ENCODE results near the gene DRC7.

DRC7 gene

DNA sequence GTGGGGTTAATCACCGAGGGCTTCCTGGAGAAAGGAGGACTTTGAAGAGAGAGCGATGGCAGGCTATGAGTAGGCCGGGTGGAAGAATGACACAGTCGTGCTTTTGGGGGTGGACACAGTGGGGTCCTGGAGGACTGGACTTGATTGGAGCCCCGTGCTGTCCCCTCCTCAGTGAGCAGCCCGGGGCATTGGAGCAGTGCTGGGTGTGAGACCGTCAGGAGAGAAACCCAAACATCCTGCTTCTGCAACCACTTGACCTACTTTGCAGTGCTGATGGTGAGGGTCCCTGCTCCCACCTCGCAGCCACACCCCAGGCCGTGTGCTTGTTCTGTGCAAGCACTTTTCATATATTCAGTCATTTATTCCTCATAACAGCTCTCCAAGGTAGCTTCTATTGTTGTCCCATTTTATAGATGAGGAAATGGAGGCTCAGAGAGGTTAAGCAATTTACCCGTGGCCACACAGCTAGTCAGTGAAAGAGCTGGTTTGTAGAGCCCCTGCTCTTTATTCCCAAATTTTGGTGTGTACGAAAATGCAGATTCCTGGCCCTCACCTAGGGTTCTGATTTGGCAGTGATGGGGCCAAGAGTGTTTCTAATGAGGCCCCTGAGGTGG lies 38.2 kb upstream of the DRC7 start:
- TF ChIP-seq FOXP2 (optimal IDR thresholded peaks at IDR 0.05; ENCODE audit: borderline replicate concordance, extremely low read depth, extremely low read length, insufficient read depth) (no peak), POLR2AphosphoS5 (IDR thresholded peaks at IDR 0.05; ENCODE audit: low read depth, low read length) (no peak), TAF1 (IDR thresholded peaks at IDR 0.05; ENCODE audit: borderline replicate concordance, insufficient read depth, low read length) (no peak)

DNA sequence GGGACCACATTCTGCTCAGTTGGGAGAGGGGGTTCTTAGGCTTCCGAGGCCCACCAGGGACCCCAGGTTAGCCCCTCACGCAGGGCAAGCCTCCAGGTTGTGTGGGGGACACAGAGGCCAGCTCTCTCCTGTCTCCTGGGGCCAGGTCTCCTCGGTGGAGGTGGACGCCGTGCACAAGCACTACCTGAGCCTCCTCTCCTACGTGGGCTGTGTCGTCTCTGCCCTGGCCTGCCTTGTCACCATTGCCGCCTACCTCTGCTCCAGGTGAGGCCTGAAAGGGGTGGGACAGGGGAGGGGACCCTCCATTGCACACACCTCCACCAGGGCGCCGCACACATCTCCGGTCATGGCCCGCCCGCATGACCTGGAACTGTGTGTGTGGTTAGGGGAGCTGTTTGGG lies 37.4 kb upstream of the DRC7 start:
- TF ChIP-seq FOXP2 (optimal IDR thresholded peaks at IDR 0.05; ENCODE audit: borderline replicate concordance, extremely low read depth, extremely low read length, insufficient read depth) = no peak
- TF ChIP-seq, protein P1, sequence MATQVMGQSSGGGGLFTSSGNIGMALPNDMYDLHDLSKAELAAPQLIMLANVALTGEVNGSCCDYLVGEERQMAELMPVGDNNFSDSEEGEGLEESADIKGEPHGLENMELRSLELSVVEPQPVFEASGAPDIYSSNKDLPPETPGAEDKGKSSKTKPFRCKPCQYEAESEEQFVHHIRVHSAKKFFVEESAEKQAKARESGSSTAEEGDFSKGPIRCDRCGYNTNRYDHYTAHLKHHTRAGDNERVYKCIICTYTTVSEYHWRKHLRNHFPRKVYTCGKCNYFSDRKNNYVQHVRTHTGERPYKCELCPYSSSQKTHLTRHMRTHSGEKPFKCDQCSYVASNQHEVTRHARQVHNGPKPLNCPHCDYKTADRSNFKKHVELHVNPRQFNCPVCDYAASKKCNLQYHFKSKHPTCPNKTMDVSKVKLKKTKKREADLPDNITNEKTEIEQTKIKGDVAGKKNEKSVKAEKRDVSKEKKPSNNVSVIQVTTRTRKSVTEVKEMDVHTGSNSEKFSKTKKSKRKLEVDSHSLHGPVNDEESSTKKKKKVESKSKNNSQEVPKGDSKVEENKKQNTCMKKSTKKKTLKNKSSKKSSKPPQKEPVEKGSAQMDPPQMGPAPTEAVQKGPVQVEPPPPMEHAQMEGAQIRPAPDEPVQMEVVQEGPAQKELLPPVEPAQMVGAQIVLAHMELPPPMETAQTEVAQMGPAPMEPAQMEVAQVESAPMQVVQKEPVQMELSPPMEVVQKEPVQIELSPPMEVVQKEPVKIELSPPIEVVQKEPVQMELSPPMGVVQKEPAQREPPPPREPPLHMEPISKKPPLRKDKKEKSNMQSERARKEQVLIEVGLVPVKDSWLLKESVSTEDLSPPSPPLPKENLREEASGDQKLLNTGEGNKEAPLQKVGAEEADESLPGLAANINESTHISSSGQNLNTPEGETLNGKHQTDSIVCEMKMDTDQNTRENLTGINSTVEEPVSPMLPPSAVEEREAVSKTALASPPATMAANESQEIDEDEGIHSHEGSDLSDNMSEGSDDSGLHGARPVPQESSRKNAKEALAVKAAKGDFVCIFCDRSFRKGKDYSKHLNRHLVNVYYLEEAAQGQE (IDR thresholded peaks at IDR 0.05; ENCODE audit: insufficient read depth in 1 of 2, low read depth in 2 of 2, low read length in 2 of 2) = no peak
- no peak for TF ChIP-seq POLR2AphosphoS5 (IDR thresholded peaks at IDR 0.05; ENCODE audit: low read depth, low read length)
- no peak for TF ChIP-seq SIN3A (IDR thresholded peaks at IDR 0.05; ENCODE audit: borderline replicate concordance, insufficient read depth, low read length)
- no peak for TF ChIP-seq TAF1 (IDR thresholded peaks at IDR 0.05; ENCODE audit: borderline replicate concordance, insufficient read depth, low read length)

DNA sequence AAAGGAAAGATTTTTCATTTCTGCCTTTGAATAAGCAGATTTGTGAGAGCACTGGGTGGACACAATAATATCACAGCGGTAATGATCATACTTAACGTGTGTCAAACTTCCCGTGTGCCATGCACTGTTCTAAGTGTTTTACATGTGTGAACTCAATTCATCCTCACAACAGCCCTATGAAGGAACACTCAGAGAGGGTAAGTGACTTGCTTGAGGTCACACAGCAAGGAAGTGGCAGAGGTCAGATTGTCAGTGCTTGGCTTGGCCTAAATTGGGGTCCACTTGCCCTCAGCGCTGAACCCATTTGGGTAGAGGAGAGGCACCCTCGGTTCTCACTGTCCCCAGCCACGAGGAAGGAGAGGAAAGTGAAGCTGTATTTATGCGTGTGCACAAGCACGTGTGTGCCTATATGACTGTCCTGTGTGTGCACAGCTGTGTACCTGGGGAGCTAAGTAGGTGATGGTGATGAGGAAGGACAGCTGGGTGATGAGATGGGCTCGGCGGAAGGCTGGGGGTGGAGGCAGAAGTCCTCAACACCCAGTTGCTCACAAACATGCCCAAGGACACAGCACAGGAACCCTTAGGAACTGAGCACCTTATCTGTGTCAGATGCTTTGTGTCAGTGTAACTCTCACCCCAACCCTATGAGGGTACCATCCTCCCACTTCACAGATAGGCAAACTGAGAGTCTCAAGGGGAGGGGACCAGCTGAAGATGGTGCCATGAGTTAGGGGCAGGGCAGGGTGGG lies 36.3 kb upstream of the DRC7 start:
- TF ChIP-seq POLR2AphosphoS5 (IDR thresholded peaks at IDR 0.05; ENCODE audit: low read depth, low read length) = no peak
- TF ChIP-seq, protein P1 (IDR thresholded peaks at IDR 0.05; ENCODE audit: insufficient read depth in 1 of 2, low read depth in 2 of 2, low read length in 2 of 2) = no peak
- TF ChIP-seq FOXP2 (optimal IDR thresholded peaks at IDR 0.05; ENCODE audit: borderline replicate concordance, extremely low read depth, extremely low read length, insufficient read depth) = no peak
- no peak for TF ChIP-seq SIN3A (IDR thresholded peaks at IDR 0.05; ENCODE audit: borderline replicate concordance, insufficient read depth, low read length)
- TF ChIP-seq TAF1 (IDR thresholded peaks at IDR 0.05; ENCODE audit: borderline replicate concordance, insufficient read depth, low read length) = no peak

DNA sequence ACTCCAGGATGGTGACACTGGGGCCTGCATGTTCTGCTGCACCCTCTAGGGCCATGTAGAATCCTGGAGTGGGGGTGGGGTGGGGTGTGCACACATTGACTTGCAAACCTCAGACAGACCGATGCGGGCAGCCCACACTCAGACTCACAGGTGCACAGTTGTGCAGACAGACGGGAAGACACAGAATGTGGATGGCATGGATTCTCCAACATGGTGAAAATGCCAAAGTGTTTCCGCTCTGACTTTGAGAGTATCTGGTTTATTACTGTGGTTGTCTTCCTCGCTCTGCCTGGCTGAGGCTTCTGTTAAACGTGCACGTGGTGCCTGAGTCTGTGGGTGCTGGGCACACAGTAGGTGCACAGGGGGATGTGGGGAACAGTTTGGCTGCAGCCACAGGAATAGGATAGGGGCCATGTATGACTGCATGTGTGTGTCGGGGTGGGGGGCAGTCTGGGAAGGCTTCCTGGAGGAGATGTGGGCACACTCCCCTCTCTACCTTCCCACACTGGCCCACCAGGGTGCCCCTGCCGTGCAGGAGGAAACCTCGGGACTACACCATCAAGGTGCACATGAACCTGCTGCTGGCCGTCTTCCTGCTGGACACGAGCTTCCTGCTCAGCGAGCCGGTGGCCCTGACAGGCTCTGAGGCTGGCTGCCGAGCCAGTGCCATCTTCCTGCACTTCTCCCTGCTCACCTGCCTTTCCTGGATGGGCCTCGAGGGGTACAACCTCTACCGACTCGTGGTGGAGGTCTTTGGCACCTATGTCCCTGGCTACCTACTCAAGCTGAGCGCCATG lies 35.5 kb upstream of the DRC7 start:
- TF ChIP-seq TAF1 (IDR thresholded peaks at IDR 0.05; ENCODE audit: borderline replicate concordance, insufficient read depth, low read length) = no peak
- TF ChIP-seq SIN3A (IDR thresholded peaks at IDR 0.05; ENCODE audit: borderline replicate concordance, insufficient read depth, low read length) = no peak
- TF ChIP-seq POLR2AphosphoS5 (IDR thresholded peaks at IDR 0.05; ENCODE audit: low read depth, low read length) = no peak
- TF ChIP-seq, protein P1 (IDR thresholded peaks at IDR 0.05; ENCODE audit: insufficient read depth in 1 of 2, low read depth in 2 of 2, low read length in 2 of 2) = no peak
- TF ChIP-seq FOXP2 (optimal IDR thresholded peaks at IDR 0.05; ENCODE audit: borderline replicate concordance, extremely low read depth, extremely low read length, insufficient read depth) = no peak

DNA sequence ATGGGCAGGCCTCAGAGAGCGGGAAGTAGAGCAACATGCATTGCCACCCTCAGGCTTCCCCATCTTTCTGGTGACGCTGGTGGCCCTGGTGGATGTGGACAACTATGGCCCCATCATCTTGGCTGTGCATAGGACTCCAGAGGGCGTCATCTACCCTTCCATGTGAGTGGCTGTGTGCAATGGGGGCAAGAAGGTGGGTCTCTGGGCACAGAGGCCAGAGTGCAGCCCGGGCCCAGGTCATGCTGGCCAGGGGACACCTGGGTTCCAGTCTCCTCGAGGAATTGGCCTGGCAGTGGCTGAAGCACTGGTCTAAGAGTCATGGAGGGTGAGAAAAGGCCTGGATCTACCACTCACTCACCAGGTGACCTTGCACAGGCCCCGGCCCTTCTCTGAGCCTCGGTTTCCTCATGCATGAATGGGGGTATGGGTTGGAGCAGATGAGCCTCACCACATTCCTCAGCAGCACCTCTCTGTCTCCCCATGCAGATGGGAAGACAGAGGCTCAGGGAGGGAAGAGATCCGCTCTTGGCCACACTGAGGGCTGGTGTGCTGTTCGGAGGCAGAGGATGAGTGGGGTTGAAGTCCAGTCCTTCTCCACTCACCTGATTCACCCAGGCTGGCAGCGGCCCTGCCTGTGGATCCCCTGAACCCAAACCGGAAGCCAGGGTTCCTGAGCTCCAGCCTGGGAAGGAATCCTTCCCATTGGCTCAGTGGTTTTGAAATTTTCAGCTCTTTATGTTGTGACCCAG lies 33.7 kb upstream of the DRC7 start:
- TF ChIP-seq, protein P1 (IDR thresholded peaks at IDR 0.05; ENCODE audit: insufficient read depth in 1 of 2, low read depth in 2 of 2, low read length in 2 of 2) = no peak
